HCT116 (cell line): Measurements from ENCODE around the gene RET. TPM values are rescaled to one million over a fixed set of nuclear protein-coding genes. Genes with fewer than 3 reads are reported as not detected.
A peak's percentile ranks its signal among the peaks of the same experiment; 100 is the strongest.

Source experiments
- ATAC-seq: fragments of 200-7000 bp; cut with Tn5 transposase; 2 replicates; pipeline ENCODE4 v1.9.1; 2020; ENCODE audit warnings: mild to moderate bottlenecking, moderate library complexity
- BruUV-seq: library from RNA; stranded (reverse); fragments of 400-500 nt; replicated peaks from 2 replicates; lab custom pipeline; 2021; lab: Mats Ljungman, UMichigan
- CTCF ChIA-PET: fragments of 300-600 bp; sonication (Branson Sonifier 250); formaldehyde crosslinking; loops from one replicate; lab custom pipeline; 2021; ENCODE audit warnings: antibody characterized with exemption; lab: Charles Lee
- POLR2A ChIA-PET: fragments of 300-600, 350-600 bp; sonication (Branson Sonifier 250); formaldehyde crosslinking; loops from one replicate; lab custom pipeline; 2021; ENCODE audit warnings: antibody characterized with exemption; lab: Charles Lee
- RAD21 ChIA-PET, 2 experiments: fragments of 300-600 bp; sonication (Branson Sonifier 250); formaldehyde crosslinking; loops; one replicate each; lab custom pipeline; 2023; ENCODE audit warnings: low total read pairs in 2 of 2; ENCODE audit not compliant: uncharacterized antibody in 2 of 2, unreplicated experiment in 2 of 2, low non-redundant PET in 1 of 2; lab: Charles Lee
- DNase-seq: peaks from one replicate; pipeline ENCODE4 v3.0.0-alpha.2; 2010; ENCODE audit warnings: low read depth, low spot score
- H2AFZ ChIP-seq: fragments of 200-600 bp; shearing (Covaris generic), sonication (generic); 2 replicates; pipeline ENCODE4 v1.6.1; 2017; ENCODE audit warnings: low read depth, mixed run types, mixed read lengths, antibody characterized with exemption, low read length; ENCODE audit not compliant: poor library complexity, severe bottlenecking
- H3K27ac ChIP-seq: 2 replicates; pipeline ENCODE4 v1.5.1; 2012; ENCODE audit warnings: low read depth, low read length
- H3K27me3 ChIP-seq: fragments of 200-600 bp; sonication (generic); 2 replicates; pipeline ENCODE4 v1.6.1; 2016; ENCODE audit warnings: mixed run types, low read length, mixed read lengths; ENCODE audit not compliant: insufficient read depth
- H3K36me3 ChIP-seq, 2 experiments: fragments of 200-500 bp in 1 of 2; fragments of 200-600 bp in 1 of 2; sonication (Bioruptor generic) in 1 of 2; sonication (generic) in 1 of 2; 2 replicates each; pipeline versions ENCODE4 v1.5.1 to v1.6.1; 2014 to 2016; ENCODE audit warnings: low read length in 2 of 2, inconsistent platforms in 1 of 2, mixed read lengths in 1 of 2, mixed run types in 1 of 2; ENCODE audit not compliant: insufficient read depth in 2 of 2, control insufficient read depth in 1 of 2
- H3K4me1 ChIP-seq, 2 experiments: fragments of 200-600 bp in 1 of 2; sonication (generic) in 1 of 2; 2 replicates each; pipeline versions ENCODE4 v1.5.1 to v1.6.1; 2012 to 2017; ENCODE audit warnings: low read length in 2 of 2, inconsistent platforms in 1 of 2, mild to moderate bottlenecking in 1 of 2, mixed read lengths in 1 of 2, mixed run types in 1 of 2, moderate library complexity in 1 of 2; ENCODE audit not compliant: insufficient read depth in 2 of 2, control insufficient read depth in 1 of 2
- H3K4me2 ChIP-seq: fragments of 200-600 bp; sonication (generic); 2 replicates; pipeline ENCODE4 v1.6.1; 2017; ENCODE audit warnings: mixed run types, low read length, mixed read lengths
- H3K4me3 ChIP-seq, 2 experiments: fragments of 200-600 bp in 1 of 2; sonication (generic) in 1 of 2; replicated peaks in 1 of 2; 2 replicates each; pipeline ENCODE4 v1.5.1; 2011 to 2016; ENCODE audit warnings: low read length in 2 of 2, control low read depth in 1 of 2, low read depth in 1 of 2, mild to moderate bottlenecking in 1 of 2, mixed read lengths in 1 of 2, mixed run types in 1 of 2
- H3K79me2 ChIP-seq: fragments of 200-600 bp; sonication (generic); 2 replicates; pipeline ENCODE4 v1.6.1; 2017; ENCODE audit warnings: mild to moderate bottlenecking, mixed run types, low read length, moderate library complexity, mixed read lengths; ENCODE audit not compliant: insufficient read depth
- H3K9ac ChIP-seq: fragments of 200-600 bp; sonication (generic); 2 replicates; pipeline ENCODE4 v1.6.1; 2016; ENCODE audit warnings: low read length, mixed read lengths
- H3K9me2 ChIP-seq: fragments of 200-600 bp; sonication (generic), shearing (Covaris generic); 2 replicates; pipeline ENCODE4 v1.6.1; 2017; ENCODE audit warnings: mixed run types, mild to moderate bottlenecking, moderate library complexity; ENCODE audit not compliant: insufficient read depth
- H3K9me3 ChIP-seq, 2 experiments: fragments of 200-500 bp in 1 of 2; fragments of 200-600 bp in 1 of 2; sonication (Bioruptor generic) in 1 of 2; sonication (generic) in 1 of 2; 2 replicates each; pipeline ENCODE4 v1.6.1; 2014 to 2017; ENCODE audit warnings: low read length in 2 of 2, mixed read lengths in 2 of 2, inconsistent platforms in 1 of 2, low read depth in 1 of 2, mild to moderate bottlenecking in 1 of 2, mixed run types in 1 of 2, moderate library complexity in 1 of 2; ENCODE audit not compliant: control insufficient read depth in 1 of 2, insufficient read depth in 1 of 2
- H4K20me1 ChIP-seq: fragments of 200-600 bp; sonication (generic), shearing (Covaris generic); 2 replicates; pipeline ENCODE4 v1.6.1; 2017; ENCODE audit warnings: mixed run types, mild to moderate bottlenecking, moderate library complexity; ENCODE audit not compliant: insufficient read depth
- CBX3 ChIP-seq: IDR thresholded peaks from 2 replicates; pipeline ENCODE4 v1.6.1; 2012; ENCODE audit warnings: low read depth
- CEBPB ChIP-seq: IDR thresholded peaks from 2 replicates; pipeline ENCODE4 v1.6.1; 2012; ENCODE audit warnings: low read depth
- CTCF ChIP-seq, 3 experiments: fragments of 200-600 bp in 1 of 3; sonication (generic) in 1 of 3; IDR thresholded peaks in 2 of 3; conservative IDR thresholded peaks in 1 of 3; 2 replicates each; pipeline ENCODE4 v1.5.1; 2012 to 2017; ENCODE audit warnings: low read depth in 2 of 3, low read length in 2 of 3, antibody characterized with exemption in 1 of 3, borderline replicate concordance in 1 of 3, control low read depth in 1 of 3, mild to moderate bottlenecking in 1 of 3, mixed read lengths in 1 of 3, mixed run types in 1 of 3, moderate library complexity in 1 of 3; ENCODE audit not compliant: insufficient read depth in 1 of 3
- EGR1 ChIP-seq: IDR thresholded peaks from 2 replicates; pipeline ENCODE4 v1.6.1; 2012; ENCODE audit warnings: low read depth
- EZH2 ChIP-seq: fragments of 200-600 bp; sonication (generic); IDR thresholded peaks from 2 replicates; pipeline ENCODE4 v1.6.1; 2017; ENCODE audit warnings: antibody characterized with exemption, mixed run types
- FOSL1 ChIP-seq: IDR thresholded peaks from 2 replicates; pipeline ENCODE4 v1.6.1; 2012; ENCODE audit warnings: low read depth
- MAX ChIP-seq: IDR thresholded peaks from 2 replicates; pipeline ENCODE4 v1.6.1; 2012
- POLR2AphosphoS5 ChIP-seq: IDR thresholded peaks from 2 replicates; pipeline ENCODE4 v1.6.1; 2011; ENCODE audit warnings: mild to moderate bottlenecking, low read depth, low read length, moderate library complexity
- RAD21 ChIP-seq: IDR thresholded peaks from 2 replicates; pipeline ENCODE4 v1.6.1; 2012; ENCODE audit warnings: low read depth, mild to moderate bottlenecking
- SP1 ChIP-seq: IDR thresholded peaks from 2 replicates; pipeline ENCODE4 v1.6.1; 2012; ENCODE audit warnings: low read depth
- SRF ChIP-seq: IDR thresholded peaks from 2 replicates; pipeline ENCODE4 v1.6.1; 2012; ENCODE audit warnings: low read depth
- ZBTB33 ChIP-seq: IDR thresholded peaks from 2 replicates; pipeline ENCODE4 v1.6.1; 2011; ENCODE audit warnings: mild to moderate bottlenecking, low read length, moderate library complexity; ENCODE audit not compliant: insufficient replicate concordance; ENCODE audit errors: extremely low read depth
- ZNF274 ChIP-seq: fragments of 200-500 bp; sonication (Bioruptor generic); IDR thresholded peaks from 2 replicates; pipeline ENCODE4 v1.6.1; 2014; ENCODE audit warnings: mild to moderate bottlenecking, low read depth, low read length, inconsistent platforms
- intact Hi-C: fragments of 100-400 bp; cut with micrococcal nuclease; formaldehyde crosslinking; loops from 2 replicates; pipeline ENCODE4 v1.10.0; 2022
- total RNA-seq: library from RNA; stranded (reverse); gene quantifications from one replicate; pipeline ENCODE4 v1.2.1, GENCODE V29; 2021; ENCODE audit not compliant: unreplicated experiment

Gene RET
- total RNA-seq, 1 experiment from 2014 or later, result 5.9 TPM

GRCh38 chr10:43167498-43167889 lies 90.6 kb downstream of the RET start (continued):
- TF ChIP-seq ZBTB33 (no peak), EZH2 (no peak), MAX (no peak), SP1 (no peak), CEBPB (no peak), CBX3 (no peak), EGR1 (no peak), FOSL1 (no peak), SRF (no peak)
- TF ChIP-seq, all 23 proteins: peak for 0

- H3K9me2 ChIP-seq, result no peaks in the 10 kb centered on the region
- no peak overlapping the region for H2AFZ ChIP-seq
- no peak overlapping the region for H3K4me2 ChIP-seq
- no peak overlapping the region for H3K4me3 ChIP-seq
- peak; percentile 37 for TF ChIP-seq RAD21
- no peak for TF ChIP-seq POLR2AphosphoS5
- TF ChIP-seq EGR1, result no peak
- no peak for TF ChIP-seq ZNF274
- TF ChIP-seq CTCF (IDR thresholded peaks at IDR 0.05 in 2 of 3, conservative IDR thresholded peaks at IDR 0.05 in 1 of 3; ENCODE audit: borderline replicate concordance in 1 of 3, insufficient read depth in 1 of 3, low read depth in 2 of 3, low read length in 2 of 3), result peak; percentile 29 to 44 (median 29); a peak in 3 of 6 replicates
- no peak for TF ChIP-seq MAX
- H3K27me3 ChIP-seq, result no peaks in the 10 kb centered on the region
- no peaks in the 10 kb centered on the region for H3K9me3 ChIP-seq
- H3K36me3 ChIP-seq, result no peaks in the 10 kb centered on the region
- CTCF ChIA-PET, result interaction anchor here (1.2 to 1.8 kb wide), 2 partner anchors 15 to 32 kb away, joined by 3 to 8 read pairs; no protein-coding TSS in a partner anchor
- ATAC-seq (0 out of 2 replicates have a peak, but pooled peaks have one; percentile 46), DNase-seq (no peak)
- RAD21 ChIA-PET, result no interaction called here
- peaks cover 0 to 3% of the 10 kb centered on the region in 2 experiments; a peak in 1 of 4 replicates for H3K4me1 ChIP-seq
- intact Hi-C loops, result no loop called here
- H3K27ac ChIP-seq, result no peak overlapping the region
- H3K9ac ChIP-seq, result no peak overlapping the region
- POLR2A ChIA-PET, result no interaction called here
- no peaks in the 10 kb centered on the region for H3K79me2 ChIP-seq
- H4K20me1 ChIP-seq, result no peaks in the 10 kb centered on the region
- BruUV-seq, result no TSS peak
Observed at GRCh38 chr10:43170491-43170890, 93.6 kb downstream of the RET start.
